Thyroid gland (tissue), 4 donors: ENCODE results near the gene SIK3.

Experiments used
- CTCF ChIP-seq, 6 experiments: fragments of 200-600 bp in 3 of 6; fragments of 450-650 bp in 3 of 6; sonication (generic) in 3 of 6; IDR thresholded peaks; one replicate each; pipeline ENCODE4 v1.5.1; 2016 to 2019; ENCODE audit warnings: antibody characterized with exemption in 6 of 6, mild to moderate bottlenecking in 2 of 6, inconsistent platforms in 1 of 6, moderate library complexity in 1 of 6
- POLR2A ChIP-seq, 2 donors: fragments of 450-650 bp; IDR thresholded peaks; one replicate each; pipeline ENCODE4 v1.6.1; 2017; ENCODE audit warnings: antibody characterized with exemption in 2 of 2, mild to moderate bottlenecking in 2 of 2, moderate library complexity in 1 of 2

- TF ChIP-seq POLR2A (IDR thresholded peaks at IDR 0.05) (no peak), CTCF (IDR thresholded peaks at IDR 0.05) (no peak)
These were observed 303.4 kb downstream of the SIK3 start for GRCh38 chr11:116794851-116795250.
